Stromal cell of bone marrow (primary cell): ENCODE measurements around the gene ABHD16A.

Experiments used
- DNase-seq: peaks from one replicate; pipeline ENCODE4 v3.0.0-alpha.2; 2012; ENCODE audit warnings: low read depth

Gene ABHD16A

DNA sequence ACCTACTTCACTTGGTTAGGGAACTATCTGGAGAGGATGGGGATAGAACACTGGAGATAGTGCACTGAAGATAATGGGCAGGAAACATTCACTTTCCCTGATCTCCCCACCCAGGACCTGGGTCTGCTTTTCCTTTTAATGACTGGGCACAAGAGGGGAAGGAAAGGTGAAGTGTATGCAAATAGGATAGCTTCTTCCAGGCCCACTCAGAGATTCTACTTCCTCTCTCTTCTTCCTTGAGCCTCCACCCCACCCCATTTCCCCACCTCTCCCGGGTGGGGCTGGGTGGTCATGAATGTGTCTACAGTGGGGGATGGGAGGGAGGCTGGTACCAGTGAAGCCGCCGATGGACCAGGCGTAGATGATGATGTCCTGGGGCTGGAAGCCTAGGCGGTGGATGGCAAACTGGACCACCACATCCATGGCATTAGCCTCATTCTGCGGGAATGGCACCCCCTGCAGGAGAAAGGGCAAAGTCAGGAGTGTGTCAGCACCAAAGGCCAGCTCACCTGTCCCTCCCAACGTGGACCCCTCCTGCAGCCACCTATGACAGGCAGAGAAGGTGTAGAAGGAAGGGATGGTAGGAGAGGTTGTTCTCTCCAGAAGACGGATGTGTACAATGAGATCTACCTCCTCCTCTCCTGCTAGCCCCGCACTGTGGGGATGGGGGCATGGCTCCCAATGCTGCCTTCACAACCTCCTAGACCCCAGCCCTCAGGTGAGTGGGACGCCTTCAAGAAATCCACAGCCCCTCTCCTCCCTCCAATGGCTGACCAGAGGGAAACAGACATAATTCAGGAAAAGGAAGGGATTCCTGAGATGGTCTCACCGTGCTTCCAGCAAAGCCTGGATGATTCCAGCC, 13.6 kb downstream of the ABHD16A start:
- DNase-seq, result no peak

DNA sequence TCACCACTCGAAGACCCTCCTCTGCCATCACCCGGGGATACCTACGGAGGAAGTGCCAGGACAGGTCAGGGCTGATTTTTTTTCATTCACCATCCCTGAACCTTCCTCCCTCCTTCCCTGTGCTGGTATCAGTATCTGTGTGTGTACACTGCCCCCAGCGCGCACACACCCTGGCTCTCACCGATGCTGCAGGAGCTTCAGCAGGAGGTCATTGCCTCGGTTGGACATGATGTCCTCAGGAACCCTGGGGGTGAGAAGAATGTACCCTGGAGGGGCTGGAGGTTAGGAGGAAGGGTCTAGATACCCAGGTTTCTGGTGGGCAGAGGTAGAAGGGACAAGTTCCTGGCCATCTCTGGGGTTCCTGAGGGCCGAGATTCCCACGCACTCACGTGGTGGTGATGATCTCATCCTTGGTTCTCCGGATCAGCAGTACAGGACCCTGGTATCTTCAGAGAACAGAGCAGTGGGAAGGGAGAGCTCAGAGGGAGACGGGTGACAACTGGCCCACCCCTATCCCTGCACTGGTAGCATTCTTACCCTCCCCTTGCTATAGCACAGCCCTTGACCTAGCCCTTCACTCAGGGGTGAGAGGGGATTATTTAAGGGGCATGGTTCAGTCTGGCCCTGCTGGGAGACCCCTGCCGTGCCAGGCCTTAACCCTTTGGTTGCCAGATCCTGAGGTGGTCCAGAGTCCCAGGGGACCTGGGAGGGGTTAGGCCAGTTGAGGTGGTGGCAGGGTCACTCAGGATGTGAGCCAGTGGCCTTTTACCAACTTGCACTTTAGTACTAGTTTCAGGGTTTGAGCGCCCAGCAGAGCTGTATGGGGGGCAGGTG, 15.0 kb downstream of the ABHD16A start:
- no peak for DNase-seq

DNA sequence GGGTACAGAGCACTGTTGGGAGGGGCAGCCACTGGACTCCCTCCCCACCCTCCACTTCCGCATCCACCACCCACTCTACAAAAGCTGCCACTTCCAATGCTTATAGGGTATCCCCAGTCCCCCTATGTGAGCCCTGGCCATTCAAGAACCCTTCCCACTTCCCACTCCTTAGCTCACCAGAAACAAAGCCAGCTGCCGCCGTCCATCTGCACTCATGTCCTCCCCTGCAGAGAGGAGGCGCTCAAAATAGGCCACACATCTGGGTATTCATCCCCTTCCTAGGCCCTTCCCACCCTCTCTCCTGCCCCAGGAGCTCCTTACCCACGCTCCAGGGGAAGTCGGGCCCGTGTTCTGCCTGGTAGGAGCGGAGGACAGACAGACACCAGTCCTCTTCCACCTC, 15.8 kb downstream of the ABHD16A start:
- no peak for DNase-seq

DNA sequence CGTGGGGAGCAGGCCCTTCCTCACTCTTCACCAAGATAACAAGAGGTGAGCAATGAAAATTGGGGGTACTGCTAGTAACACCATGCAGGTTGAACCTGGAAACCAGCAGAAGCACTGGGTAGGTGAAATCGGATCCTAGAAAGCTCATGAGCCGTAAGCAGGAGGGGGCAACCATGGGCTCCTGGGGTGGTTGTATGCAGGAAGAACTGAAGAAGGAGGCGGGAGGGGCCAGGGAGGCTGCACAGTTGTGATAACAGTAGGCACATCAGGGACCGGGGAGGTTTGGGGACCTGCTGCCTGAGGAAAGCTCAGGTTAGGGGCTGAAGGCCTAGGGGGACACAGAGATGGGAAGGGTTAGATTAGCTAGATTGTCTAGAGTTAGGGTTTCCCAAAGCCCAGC, 16.6 kb downstream of the ABHD16A start:
- DNase-seq, result no peak

DNA sequence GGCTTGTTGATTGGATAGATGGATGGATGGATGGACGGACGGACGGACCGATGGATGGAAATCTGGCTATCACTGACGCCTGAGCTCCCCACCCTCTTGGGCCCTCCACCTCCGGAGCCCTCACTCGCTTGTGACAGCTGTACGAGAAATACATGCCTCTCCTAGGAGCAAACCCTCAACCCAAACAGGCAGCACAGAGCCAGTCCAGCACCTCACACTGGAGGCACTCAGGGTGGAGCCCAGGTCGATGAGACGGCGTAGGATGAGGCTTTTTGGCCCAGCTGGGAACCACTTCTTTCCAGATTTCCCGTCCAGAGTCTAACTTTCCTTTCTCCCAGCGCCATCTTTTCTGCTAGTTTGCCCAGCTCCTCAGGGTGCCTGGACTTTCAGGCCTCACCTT, 19.5 kb downstream of the ABHD16A start:
- DNase-seq, result no peak

DNA sequence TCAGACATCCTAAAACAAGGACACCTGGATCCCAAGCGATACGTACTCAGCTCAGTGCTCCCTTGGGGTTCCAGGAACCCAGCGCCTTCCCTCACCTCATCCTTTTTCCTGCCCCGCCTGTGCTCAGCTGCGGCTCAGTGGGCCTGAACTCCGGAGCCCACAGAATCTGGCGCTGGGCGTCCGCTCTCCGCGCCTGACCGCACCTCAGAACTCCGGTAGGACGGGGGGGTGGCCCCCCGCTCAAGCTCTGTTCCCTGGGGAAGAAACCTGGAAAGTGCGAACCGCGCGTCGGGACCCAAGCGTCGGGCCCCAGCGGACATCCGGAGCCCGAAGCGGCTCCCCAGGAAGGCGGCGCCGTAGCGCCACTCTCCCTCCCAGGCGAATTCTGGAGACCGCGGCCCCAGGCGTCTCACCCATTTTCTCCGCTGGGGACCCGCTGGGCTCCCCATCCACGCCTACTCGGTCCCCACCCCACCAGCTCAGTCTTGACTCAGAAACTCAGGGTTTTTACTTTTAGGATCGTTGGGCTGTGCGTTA, 21.9 kb downstream of the ABHD16A start:
- no peak for DNase-seq

DNA sequence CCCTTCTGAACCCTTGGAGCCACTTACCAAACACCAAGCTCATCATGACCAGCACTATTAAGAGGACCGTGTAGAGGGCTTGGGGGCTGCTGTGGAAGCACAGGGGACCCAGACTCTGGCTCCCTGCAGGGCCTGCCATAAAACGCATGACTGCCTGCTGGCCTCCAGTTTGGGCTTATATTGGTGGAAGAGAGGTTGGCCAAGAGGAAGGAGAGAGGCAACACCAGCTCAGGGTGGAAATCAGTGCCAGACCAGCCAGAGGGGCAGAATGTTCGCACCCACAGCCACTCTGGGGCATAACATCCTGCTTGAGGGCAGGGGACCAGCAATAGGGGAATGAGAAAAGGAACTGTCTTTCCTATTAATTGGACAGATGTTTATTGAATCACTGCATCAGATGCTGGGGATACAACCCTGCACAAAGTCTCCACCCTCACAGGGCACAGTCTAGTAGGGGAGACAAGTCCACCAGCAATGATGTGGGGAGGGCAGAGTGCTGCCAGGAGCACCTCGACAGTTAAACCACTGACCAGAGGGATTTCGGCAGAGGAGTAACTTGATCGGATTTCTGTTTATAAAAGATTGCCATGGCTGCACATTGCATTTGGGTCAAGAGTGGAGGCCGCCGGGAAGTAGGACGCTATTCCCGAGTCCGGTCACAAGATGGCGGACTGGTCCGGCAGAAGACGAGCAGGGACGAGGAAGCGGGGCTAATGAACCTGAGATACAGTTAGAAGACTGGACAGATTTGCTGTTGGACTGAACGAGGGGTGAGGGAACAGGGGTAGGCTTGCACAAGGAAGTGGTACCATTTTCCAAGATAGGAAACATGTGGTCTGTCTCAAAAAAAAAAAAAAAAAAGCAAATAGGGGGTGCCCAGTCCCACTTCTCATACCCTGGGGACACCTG, 22.6 kb downstream of the ABHD16A start, which contains the start of gene LY6G5C:
Gene LY6G5C, minus strand, starts transcription at position 842 of the 909 bp plus-strand sequence. Its CDS starts 694 bp downstream, at position 148.
- peak; percentile 81 for DNase-seq

DNA sequence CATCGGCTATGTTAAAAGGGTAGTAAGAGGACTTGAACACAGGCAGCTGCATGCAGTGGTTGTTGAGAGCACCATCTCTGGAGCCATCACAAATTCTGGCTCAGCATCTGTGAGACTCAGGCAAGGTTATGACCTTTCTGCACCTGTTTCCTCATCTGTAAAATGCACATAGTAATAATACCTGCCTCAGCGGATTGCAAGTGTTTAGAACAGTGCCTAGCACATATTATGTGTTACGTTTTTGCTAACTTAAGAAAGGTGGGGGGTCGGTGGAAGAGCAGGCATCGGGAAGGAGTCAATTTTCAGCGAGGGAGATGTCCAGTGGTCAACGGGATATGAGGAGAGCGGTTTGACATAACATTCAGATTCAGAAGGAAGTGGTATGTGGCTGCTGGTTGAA, 25.2 kb downstream of the ABHD16A start:
- no peak for DNase-seq

DNA sequence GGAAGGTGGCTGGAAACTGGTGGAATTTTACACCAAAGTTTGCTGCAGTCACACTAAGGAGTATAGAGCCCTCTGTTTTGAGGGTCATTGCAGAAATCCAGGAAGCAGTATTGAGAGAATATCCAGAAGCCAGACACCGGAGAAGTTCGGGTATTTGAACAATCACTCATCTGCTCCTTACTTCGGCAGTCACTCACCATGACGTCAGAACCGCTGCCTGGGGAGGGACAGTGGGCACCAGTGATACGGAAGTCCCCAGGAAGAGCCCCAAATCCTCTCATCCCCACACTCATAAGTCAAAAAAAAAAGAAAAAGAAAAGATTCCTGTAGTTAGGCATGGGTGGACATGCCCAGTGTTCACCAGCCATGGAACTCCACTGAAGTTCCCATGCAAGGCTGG, 26.2 kb downstream of the ABHD16A start:
- DNase-seq, result no peak

DNA sequence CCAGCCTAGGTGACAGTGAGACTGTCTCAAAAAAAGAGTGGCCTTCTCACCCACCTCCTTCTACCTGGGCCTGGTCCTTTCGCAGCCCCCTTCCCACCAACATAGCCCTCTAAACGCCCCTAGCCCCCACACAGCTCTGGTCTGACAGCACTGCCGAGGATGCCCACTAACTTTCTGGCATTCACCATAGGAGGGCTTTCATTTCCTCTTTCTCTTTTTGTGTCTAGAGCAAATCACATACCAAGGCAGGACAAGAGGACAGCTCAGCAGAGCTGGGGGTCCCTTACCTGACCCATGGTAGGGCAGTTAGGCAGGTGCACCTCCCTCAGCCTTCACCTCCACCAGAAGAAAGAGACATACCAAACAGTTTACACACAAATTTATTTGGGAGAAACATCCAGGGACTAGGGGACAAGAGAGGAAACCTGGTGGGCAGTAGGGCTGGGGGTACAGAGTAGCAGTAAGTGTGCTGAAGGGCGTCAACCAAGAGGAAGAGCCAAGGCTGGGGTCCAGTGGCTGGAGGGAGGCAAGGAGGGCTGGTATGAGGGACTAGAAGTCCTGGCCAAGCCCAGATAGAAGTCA, 26.7 kb downstream of the ABHD16A start:
- no peak for DNase-seq

DNA sequence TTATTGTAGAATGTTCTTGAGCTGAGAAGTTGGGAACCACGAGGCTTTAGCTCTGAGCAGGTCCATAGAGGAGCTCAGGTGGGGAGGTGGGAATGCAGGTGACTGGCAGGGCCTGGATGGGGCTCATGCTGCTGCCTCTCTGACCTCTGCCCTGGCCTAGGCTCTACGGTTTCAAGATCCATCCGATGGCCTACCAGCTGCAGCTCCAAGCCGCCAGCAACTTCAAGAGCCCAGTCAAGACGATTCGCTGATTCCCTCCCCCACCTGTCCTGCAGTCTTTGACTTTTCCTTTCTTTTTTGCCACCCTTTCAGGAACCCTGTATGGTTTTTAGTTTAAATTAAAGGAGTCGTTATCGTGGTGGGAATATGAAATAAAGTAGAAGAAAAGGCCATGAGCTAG, 33.4 kb downstream of the ABHD16A start, which contains the start of gene LY6G5B:
Gene LY6G5B, plus strand, starts transcription at position 301 of the 400 bp plus-strand sequence. CDS start 975 bp downstream, outside the sequence.
- DNase-seq, result no peak

DNA sequence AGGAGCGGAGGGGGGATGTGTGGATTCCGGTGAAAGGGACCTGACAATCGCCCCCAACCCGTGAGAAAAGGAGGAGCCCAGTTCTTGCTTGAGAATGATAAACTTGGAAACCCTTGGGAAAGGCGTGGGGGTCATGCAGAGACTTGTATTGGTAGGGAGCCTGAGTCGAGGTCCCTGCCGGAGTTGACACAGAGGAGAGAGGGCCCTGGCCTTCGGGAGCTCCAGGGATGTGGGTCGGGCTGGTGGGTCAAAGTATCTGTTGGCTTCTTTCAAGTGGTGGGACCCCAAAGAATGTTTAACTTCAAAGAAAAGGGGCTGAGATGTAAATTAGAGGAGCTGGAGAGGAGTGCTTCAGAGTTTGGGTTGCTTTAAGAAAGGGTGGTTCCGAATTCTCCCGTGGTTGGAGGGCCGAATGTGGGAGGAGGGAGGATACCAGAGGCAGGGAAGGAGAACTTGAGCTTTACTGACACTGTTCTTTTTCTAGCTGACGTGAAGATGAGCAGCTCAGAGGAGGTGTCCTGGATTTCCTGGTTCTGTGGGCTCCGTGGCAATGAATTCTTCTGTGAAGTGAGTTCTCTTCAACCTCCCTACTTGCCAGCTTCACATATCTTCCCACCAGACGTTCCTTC, 36.7 kb downstream of the ABHD16A start:
- no peak for DNase-seq

DNA sequence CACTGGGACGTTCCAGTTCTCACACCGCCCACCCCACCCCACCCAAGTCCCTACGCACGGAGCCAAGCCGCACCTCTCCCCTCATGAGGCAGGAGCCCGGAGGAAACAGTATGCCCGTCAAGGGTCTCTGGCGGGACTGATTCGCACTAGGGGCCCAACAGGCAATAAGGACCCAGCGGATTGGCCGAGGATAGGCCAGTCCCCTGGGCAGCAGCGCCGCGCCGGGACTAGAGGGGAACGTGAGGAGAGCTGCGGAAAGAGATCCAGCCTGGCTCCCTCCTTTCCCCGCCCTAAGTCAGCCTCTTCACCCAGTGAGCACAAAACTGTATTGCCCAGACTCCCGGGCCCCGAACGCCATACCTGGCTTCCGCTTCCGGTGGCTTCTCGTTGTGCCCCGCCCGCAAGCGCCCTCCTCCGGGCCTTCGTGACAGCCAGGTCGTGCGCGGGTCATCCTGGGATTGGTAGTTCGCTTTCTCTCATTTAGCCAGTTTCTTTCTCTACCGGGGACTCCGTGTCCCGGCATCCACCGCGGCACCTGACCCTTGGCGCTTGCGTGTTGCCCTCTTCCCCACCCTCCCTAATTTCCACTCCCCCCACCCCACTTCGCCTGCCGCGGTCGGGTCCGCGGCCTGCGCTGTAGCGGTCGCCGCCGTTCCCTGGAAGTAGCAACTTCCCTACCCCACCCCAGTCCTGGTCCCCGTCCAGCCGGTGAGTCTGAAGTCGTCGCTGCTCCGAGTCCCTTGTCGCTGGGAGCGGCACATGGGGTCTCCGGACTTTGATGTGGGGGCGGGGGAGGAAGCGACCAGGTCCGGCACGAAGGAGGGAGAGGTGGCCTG, 37.4 kb downstream of the ABHD16A start, which contains the start of gene CSNK2B:
Gene CSNK2B, plus strand, starts transcription at position 580 of the 836 bp plus-strand sequence. CDS start 752 bp downstream, outside the sequence.
- peak; percentile 96 for DNase-seq

DNA sequence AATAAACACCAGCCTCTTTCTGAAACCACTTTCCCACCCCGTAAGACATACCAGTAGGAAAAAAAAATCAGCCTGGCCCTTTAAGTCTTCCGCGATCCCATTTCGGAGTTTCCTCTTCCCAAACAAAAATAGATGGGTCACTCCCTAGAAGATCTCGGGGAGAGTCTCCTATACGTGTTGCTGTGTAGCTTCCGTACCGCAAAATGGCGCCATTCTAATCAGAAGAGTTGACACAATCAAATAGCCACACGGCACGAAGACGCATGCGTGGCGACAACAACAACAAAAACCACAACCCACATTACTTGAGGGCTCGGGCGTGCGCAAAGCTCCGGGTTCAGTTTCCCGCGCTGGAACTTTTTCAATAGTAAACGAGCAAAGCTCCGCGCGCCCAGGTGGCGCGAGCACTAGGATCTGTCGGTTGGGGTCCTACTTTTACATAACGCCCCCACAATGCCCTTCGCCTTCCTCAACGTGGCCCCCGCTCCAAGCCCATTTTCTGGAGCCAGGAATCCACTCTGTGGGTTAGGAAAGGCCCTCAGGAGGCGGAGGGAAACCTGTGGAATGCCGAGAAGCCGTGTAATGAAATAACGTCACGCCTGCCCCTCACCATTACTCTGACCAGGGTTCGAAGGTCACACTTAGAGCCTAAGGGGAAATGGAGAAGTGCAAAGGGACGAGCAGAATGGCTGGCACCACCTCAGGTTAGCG, 38.2 kb downstream of the ABHD16A start, which contains the start of gene GPANK1:
Gene GPANK1, minus strand, starts transcription at position 208 of the 711 bp plus-strand sequence. CDS start 519 bp downstream, outside the sequence.
- peak; percentile 90 for DNase-seq

DNA sequence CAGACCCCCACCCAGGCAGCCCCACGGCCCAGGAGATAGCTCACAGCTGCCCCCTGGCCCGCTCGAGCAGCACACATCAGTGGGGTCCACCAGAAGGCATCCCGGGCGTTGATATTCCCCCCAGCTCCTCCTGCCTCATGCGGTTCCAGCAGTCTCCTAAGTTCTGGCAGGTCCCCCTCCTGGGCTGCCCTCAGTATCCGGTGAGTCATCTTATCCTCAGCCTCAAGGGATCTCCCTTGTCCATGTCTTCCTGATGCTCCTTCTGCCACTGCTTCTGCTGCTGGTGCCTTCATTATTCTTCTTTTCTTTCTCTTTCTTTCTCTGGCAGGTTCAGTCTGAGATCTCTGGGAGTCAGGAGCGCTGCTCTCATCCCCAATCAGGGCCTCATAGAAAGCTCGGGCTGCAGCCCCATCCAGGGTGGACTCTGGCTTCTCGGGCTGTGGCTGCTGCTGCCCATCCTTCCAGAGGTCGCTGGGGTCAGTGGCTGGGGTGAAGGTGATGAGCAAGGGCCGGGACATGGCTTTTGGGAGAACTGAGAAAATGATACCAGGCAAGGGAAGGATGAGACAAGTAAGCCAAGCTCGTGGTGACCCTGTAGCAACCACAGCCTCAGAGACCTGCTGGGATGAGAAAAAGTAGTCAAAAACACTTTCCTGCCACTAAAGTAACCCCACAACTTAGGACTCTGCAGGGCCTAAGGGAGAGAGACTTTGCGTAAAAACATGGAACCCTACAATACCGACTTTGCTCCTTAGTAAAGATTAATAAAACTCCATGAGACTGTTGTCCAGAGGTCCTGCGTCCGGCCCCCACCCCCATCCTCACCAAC, 38.9 kb downstream of the ABHD16A start:
- peak; percentile 55 for DNase-seq

DNA sequence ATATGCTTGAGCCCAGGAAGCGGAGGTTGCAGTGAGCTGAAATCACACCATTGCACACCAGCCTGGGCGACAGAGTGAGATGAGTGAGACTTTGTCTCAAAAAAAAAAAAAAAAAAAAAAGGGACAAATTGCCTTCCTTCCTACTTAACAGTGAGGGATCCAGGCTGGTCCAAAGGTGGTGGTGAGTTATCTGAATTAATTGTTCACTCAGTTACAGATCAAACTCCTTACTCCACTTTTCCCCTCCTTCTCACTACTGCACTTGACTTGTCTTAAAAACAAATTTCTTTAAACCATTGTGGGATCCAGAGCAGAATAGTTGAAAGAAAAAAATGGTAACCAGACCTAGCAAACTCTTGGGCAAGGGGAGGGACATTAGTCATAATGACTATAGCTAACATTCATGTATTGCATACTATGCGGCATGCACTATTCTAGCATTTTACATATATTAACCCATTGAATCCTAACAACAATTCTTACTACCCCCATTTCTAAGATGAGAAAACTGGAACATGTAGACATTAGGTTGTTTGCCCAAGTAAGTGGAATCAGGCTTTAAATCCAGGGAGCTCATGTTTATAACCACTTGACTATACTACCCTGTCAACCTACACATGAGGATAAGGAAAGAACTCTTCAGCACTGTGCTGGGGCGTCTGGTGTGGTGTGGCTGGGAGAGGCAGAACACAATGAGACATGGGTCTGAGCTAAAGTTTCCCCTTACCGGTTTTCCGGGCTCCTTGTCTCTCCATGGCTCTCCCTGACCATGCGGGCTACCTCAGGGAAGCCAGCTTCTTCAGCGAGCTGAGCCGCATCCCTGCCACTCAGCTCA, 39.8 kb downstream of the ABHD16A start:
- DNase-seq, result no peak
